Naive thymus-derived CD4-positive, alpha-beta T cell (primary cell): ENCODE results near the gene SPATA16. TPM values are rescaled to one million over a fixed set of nuclear protein-coding genes. Genes with fewer than 3 reads are reported as not detected.

ENCODE experiments used
- ATAC-seq: fragments of 150-1000 bp; cut with Tn5 transposase; 2 replicates; pipeline ENCODE4 v1.10.0; 2021; ENCODE audit warnings: mild to moderate bottlenecking, moderate library complexity
- CTCF ChIA-PET: fragments of 350-600 bp; sonication (Branson Sonifier 250); formaldehyde crosslinking; loops from one replicate; lab custom pipeline; 2021; ENCODE audit warnings: antibody characterized with exemption; lab: Charles Lee
- POLR2A ChIA-PET: fragments of 350-600 bp; sonication (Branson Sonifier 250); formaldehyde crosslinking; loops from one replicate; lab custom pipeline; 2021; ENCODE audit warnings: antibody characterized with exemption, inconsistent platforms; lab: Charles Lee
- DNase-seq, 9 donors: peaks; one replicate each; pipeline versions ENCODE4 v3.0.0 to v3.0.0-alpha.2; 2020 to 2022; ENCODE audit warnings: mixed read lengths in 1 of 9
- H3K27ac ChIP-seq: one replicate; pipeline ENCODE4 v1.7.0; 2013; ENCODE audit warnings: mild to moderate bottlenecking, low read depth, low read length, moderate library complexity
- H3K27me3 ChIP-seq, 2 donors: one replicate each; pipeline ENCODE4 v1.7.0; 2013; ENCODE audit warnings: low read length in 2 of 2, mild to moderate bottlenecking in 2 of 2, moderate library complexity in 2 of 2; ENCODE audit not compliant: control insufficient read depth in 2 of 2, insufficient read depth in 2 of 2
- H3K36me3 ChIP-seq, 3 experiments: 1 replicate in 2 of 3; 2 replicates in 1 of 3; pipeline ENCODE4 v1.7.0; 2013; ENCODE audit warnings: low read length in 3 of 3, mild to moderate bottlenecking in 3 of 3, moderate library complexity in 1 of 3; ENCODE audit not compliant: insufficient read depth in 3 of 3, control insufficient read depth in 2 of 3
- H3K4me1 ChIP-seq, 2 donors: one replicate each; pipeline ENCODE4 v1.7.0; 2013; ENCODE audit warnings: low read length in 2 of 2, mild to moderate bottlenecking in 2 of 2, moderate library complexity in 1 of 2; ENCODE audit not compliant: control insufficient read depth in 2 of 2, insufficient read depth in 2 of 2
- H3K4me3 ChIP-seq: 2 replicates; pipeline ENCODE4 v1.7.0; 2013; ENCODE audit warnings: mild to moderate bottlenecking, low read length
- H3K9me3 ChIP-seq, 3 experiments: 1 replicate in 2 of 3; 2 replicates in 1 of 3; pipeline ENCODE4 v1.7.0; 2013; ENCODE audit warnings: low read length in 3 of 3; ENCODE audit not compliant: control insufficient read depth in 2 of 3
- H3K27ac Mint-ChIP-seq, 9 donors: one replicate each; pipeline ENCODE4 v1.8.0; 2020 to 2022; ENCODE audit warnings: mixed read lengths in 9 of 9, mild to moderate bottlenecking in 8 of 9, moderate library complexity in 5 of 9, inconsistent platforms in 2 of 9
- H3K27me3 Mint-ChIP-seq, 5 donors: one replicate each; pipeline ENCODE4 v1.8.0; 2021 to 2022; ENCODE audit warnings: mixed read lengths in 5 of 5, mild to moderate bottlenecking in 1 of 5
- H3K36me3 Mint-ChIP-seq, 5 donors: one replicate each; pipeline ENCODE4 v1.8.0; 2020 to 2022; ENCODE audit warnings: mixed read lengths in 5 of 5, mild to moderate bottlenecking in 3 of 5, inconsistent platforms in 1 of 5
- H3K4me1 Mint-ChIP-seq, 7 donors: one replicate each; pipeline ENCODE4 v1.8.0; 2020 to 2022; ENCODE audit warnings: mixed read lengths in 7 of 7, mild to moderate bottlenecking in 3 of 7, inconsistent platforms in 1 of 7
- H3K4me3 Mint-ChIP-seq, 10 donors: one replicate each; pipeline ENCODE4 v1.8.0; 2020 to 2022; ENCODE audit warnings: mild to moderate bottlenecking in 10 of 10, mixed read lengths in 10 of 10, moderate library complexity in 6 of 10, inconsistent platforms in 2 of 10
- H3K9me3 Mint-ChIP-seq, 11 donors: one replicate each; pipeline ENCODE4 v1.8.0; 2020 to 2022; ENCODE audit warnings: mixed read lengths in 11 of 11, mild to moderate bottlenecking in 4 of 11, inconsistent platforms in 1 of 11, moderate library complexity in 1 of 11
- intact Hi-C, 2 donors: fragments of 100-400 bp; cut with micrococcal nuclease; formaldehyde crosslinking; loops; one replicate each; pipeline ENCODE4 v1.15.1; 2023
- polyA plus RNA-seq, 2 donors: library from polyadenylated mRNA; unstranded; fragments of 300-500 nt; fragmentation: Illumina TruSeq; gene quantifications; one replicate each; pipeline ENCODE4 v1.2.3, GENCODE V29; 2021
- total RNA-seq, 6 experiments: library from RNA in 5 of 6; stranded (reverse) in 5 of 6; gene quantifications; 1 replicate in 5 of 6; 2 replicates in 1 of 6; pipeline ENCODE4 v1.2.3 and lab custom pipeline; 2021 to 2026

SPATA16 gene
- total and polyA plus RNA-seq, 7 experiments from 2014 or later, result not detected

DNA sequence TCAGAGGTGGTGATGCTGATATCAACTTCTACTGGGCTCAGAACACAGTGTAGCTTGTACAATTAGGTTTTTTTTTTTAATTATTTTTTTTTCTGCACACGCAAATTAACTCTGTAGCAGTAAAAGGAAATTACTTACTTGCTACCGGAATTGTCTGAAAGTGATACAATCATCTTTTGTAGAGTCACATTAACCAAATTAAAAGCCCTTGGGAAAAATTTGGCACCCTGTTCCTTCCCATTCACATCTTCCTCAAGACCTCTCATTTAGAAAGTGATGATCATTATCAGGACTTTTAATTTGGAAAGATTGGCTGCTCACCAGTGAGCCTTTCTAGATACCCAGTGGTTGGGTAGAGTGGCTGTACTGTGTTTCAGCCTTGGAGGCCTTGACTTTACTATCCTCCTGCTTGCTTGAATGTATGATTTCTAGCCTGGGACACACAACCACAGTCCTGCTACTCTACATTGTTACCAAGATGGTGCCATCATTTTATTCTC, 232.2 kb downstream of the SPATA16 start:
- DNase-seq (no peak), ATAC-seq (no peak)
- ChIA-PET POLR2A (no interaction called here), CTCF (no interaction called here)
- Mint-ChIP-seq H3K27me3 (peaks cover 4 to 24% (median 17%) of the 10 kb centered on the region in 5 donors), H3K4me3 (no peak overlapping the region), H3K4me1 (no peaks in the 10 kb centered on the region), H3K36me3 (no peaks in the 10 kb centered on the region), H3K27ac (no peak overlapping the region), H3K9me3 (peaks cover 0 to 12% (median 0%) of the 10 kb centered on the region in 11 donors)
- H3K27me3 ChIP-seq, result no peaks in the 10 kb centered on the region
- H3K9me3 ChIP-seq, result no peaks in the 10 kb centered on the region
- intact Hi-C loops, result no loop called here
- no peaks in the 10 kb centered on the region for H3K36me3 ChIP-seq
- no peaks in the 10 kb centered on the region for H3K4me1 ChIP-seq
- no peak overlapping the region for H3K4me3 ChIP-seq
- no peak overlapping the region for H3K27ac ChIP-seq

DNA sequence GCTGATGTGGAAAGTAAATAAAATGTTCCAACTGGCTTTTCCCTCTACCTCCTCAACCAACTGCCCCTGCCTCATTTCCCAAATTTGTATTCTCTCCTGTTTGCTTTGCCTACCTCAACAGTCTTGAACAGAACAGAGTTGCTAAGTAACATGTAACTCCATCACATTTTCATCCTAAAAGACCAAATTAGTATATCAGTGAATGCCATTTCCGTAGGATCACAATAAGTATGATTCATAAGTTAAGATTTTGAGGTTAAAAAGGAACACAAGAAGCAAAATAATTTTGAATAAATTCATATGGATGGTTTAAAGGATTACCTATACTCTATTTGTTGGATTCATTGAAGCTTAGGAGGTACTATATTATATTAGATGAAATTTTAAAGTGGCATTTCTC, 235.6 kb downstream of the SPATA16 start:
- Histone ChIP-seq H3K4me3 (no peak overlapping the region), H3K27me3 (no peaks in the 10 kb centered on the region), H3K4me1 (no peaks in the 10 kb centered on the region), H3K36me3 (no peaks in the 10 kb centered on the region), H3K9me3 (no peaks in the 10 kb centered on the region), H3K27ac (no peak overlapping the region)
- no peak for DNase-seq
- ChIA-PET CTCF (no interaction called here), POLR2A (no interaction called here)
- no peaks in the 10 kb centered on the region for H3K4me1 Mint-ChIP-seq
- H3K4me3 Mint-ChIP-seq, result no peak overlapping the region
- H3K9me3 Mint-ChIP-seq, result peaks cover 0 to 2% (median 0%) of the 10 kb centered on the region in 11 donors
- no peaks in the 10 kb centered on the region for H3K36me3 Mint-ChIP-seq
- no peak for ATAC-seq
- H3K27ac Mint-ChIP-seq, result no peak overlapping the region
- peaks cover 4 to 10% (median 7%) of the 10 kb centered on the region in 5 donors for H3K27me3 Mint-ChIP-seq
- intact Hi-C loops, result no loop called here

DNA sequence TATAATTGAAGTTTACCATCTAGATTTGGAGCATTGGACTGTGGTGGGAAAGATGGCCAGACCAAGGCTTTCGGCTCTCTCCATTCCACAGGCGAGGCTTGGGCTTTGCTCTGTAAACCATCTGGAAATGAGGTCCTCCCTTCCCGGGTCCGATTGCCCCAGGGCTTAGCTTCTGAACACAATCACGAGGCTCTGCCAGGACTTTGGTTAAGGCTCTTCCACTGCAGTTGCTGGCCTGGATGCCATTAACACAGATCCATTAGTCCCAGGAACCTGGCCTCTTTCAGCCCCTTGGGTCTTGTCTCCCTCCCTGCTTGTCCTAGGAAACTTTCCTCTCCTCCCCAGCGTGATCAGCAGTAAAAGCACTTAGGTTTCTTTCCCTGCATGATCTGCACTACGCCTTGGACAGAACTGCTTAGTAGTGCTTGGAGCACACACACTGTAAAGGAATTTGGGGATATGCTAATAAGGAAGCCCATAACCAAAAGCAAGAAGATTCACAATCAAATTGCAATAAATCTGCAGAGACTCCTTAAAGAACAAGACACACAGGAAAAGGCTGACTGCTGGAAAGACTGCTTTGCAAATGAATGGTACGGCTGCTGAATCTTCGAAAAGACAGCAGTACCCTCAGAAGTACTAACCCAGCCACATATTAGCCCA, 236.2 kb downstream of the SPATA16 start:
- H3K4me1 ChIP-seq, result no peaks in the 10 kb centered on the region
- Mint-ChIP-seq H3K36me3 (no peaks in the 10 kb centered on the region), H3K9me3 (peaks cover 0 to 2% (median 0%) of the 10 kb centered on the region in 11 donors), H3K4me1 (no peaks in the 10 kb centered on the region), H3K27ac (no peak overlapping the region), H3K27me3 (peaks cover 4 to 10% (median 7%) of the 10 kb centered on the region in 5 donors), H3K4me3 (no peak overlapping the region)
- intact Hi-C loops, result no loop called here
- ChIA-PET CTCF (no interaction called here), POLR2A (no interaction called here)
- no peak for DNase-seq
- no peak overlapping the region for H3K27ac ChIP-seq
- no peaks in the 10 kb centered on the region for H3K9me3 ChIP-seq
- H3K36me3 ChIP-seq, result no peaks in the 10 kb centered on the region
- H3K27me3 ChIP-seq, result no peaks in the 10 kb centered on the region
- H3K4me3 ChIP-seq, result no peak overlapping the region
- no peak for ATAC-seq

DNA sequence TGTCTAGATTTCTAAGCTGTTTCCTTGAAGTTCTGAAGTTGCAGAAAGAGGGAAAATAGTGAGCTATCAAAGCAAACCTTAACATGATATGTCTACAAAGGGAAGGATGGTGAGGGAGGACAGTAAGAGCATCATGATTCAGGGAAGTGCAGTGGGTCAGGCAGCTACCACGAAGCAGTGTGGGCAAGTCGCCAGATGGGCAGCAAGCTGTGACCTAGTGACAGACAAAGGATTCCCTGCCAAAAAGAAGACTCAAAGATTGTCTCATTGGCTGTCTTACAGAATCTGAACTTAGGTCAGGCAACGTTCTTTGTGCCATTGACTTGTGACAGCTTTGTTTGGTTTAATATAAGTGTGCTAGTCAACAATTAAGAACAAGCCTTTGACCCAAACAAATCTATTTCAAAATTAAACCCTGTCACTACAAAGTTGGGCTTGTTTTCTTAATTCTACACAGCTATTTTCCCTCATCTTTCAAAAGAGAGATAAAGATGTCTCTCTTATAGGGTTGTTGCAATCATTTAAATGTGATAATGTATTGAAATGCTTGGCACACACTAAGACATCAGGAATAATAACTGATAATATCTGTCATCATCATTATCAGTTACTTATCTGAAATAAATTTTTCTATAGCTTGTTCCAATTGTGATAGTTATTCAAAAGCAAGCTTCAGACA, 237.3 kb downstream of the SPATA16 start:
- H3K9me3 ChIP-seq, result no peaks in the 10 kb centered on the region
- ATAC-seq, result no peak
- DNase-seq, result no peak
- no peaks in the 10 kb centered on the region for H3K4me1 ChIP-seq
- H3K36me3 ChIP-seq, result no peaks in the 10 kb centered on the region
- Mint-ChIP-seq H3K4me1 (no peaks in the 10 kb centered on the region), H3K27ac (no peak overlapping the region), H3K27me3 (peaks cover 4 to 10% (median 7%) of the 10 kb centered on the region in 5 donors), H3K4me3 (no peak overlapping the region), H3K36me3 (no peaks in the 10 kb centered on the region), H3K9me3 (peaks cover 0 to 6% (median 0%) of the 10 kb centered on the region in 11 donors)
- H3K4me3 ChIP-seq, result no peak overlapping the region
- ChIA-PET POLR2A (no interaction called here), CTCF (no interaction called here)
- intact Hi-C loops, result no loop called here
- no peak overlapping the region for H3K27ac ChIP-seq
- no peaks in the 10 kb centered on the region for H3K27me3 ChIP-seq

DNA sequence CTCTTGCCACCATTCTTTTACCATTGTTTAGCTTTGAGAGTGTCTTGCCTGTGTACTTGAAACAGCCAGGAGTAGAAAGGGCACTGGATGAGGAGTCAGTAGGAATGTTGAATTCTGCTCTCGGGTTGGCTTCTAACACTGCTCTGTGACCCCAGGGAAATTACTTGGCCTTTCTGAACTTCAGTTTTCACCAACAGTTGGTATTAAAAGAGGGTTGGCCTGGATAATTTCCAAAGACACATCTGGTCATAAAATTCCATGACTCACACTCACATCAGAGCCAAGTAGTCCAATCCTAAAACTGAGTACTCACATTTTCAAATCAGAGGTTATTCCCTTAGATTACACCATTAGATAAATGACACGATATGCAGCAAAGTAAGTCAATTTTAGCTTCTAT, 248.9 kb downstream of the SPATA16 start:
- no peak overlapping the region for H3K27ac ChIP-seq
- H3K27me3 ChIP-seq, result no peaks in the 10 kb centered on the region
- no peak overlapping the region for H3K4me3 ChIP-seq
- ChIA-PET CTCF (no interaction called here), POLR2A (no interaction called here)
- ATAC-seq (no peak), DNase-seq (no peak)
- H3K9me3 Mint-ChIP-seq, result peaks cover 0 to 4% (median 0%) of the 10 kb centered on the region in 11 donors
- intact Hi-C loops, result no loop called here
- no peaks in the 10 kb centered on the region for H3K9me3 ChIP-seq
- H3K4me1 Mint-ChIP-seq, result no peaks in the 10 kb centered on the region
- H3K4me1 ChIP-seq, result no peaks in the 10 kb centered on the region
- H3K4me3 Mint-ChIP-seq, result no peak overlapping the region
- H3K27me3 Mint-ChIP-seq, result peaks cover 0 to 14% (median 9%) of the 10 kb centered on the region in 5 donors
- H3K36me3 ChIP-seq, result no peaks in the 10 kb centered on the region
- H3K27ac Mint-ChIP-seq, result no peak overlapping the region
- H3K36me3 Mint-ChIP-seq, result no peaks in the 10 kb centered on the region

DNA sequence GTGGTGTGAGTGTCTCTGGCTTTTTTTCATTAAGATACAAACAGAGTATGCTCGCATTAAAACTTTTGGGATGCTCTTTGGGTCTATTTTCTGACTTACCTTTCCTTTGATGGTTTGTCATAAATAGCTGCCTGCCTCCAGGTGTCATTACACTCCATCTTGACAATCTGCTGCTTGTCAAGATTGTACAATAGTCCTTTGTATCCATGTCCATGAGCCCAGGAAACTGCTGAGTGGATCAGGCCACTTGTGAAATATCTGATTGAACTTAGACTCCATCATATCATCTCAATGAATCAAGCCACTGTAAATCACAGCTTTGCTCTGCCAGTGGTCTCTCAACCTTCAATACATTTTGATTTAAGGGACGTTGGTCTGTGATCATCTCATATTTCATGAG, 255.3 kb downstream of the SPATA16 start:
- no peak for DNase-seq
- Mint-ChIP-seq H3K36me3 (no peaks in the 10 kb centered on the region), H3K27ac (no peak overlapping the region), H3K4me3 (no peak overlapping the region), H3K9me3 (peaks cover 4 to 15% (median 7%) of the 10 kb centered on the region in 11 donors), H3K4me1 (no peaks in the 10 kb centered on the region), H3K27me3 (peaks cover 0 to 10% (median 0%) of the 10 kb centered on the region in 5 donors)
- ATAC-seq, result no peak
- intact Hi-C loops, result no loop called here
- Histone ChIP-seq H3K36me3 (no peaks in the 10 kb centered on the region), H3K9me3 (no peaks in the 10 kb centered on the region), H3K4me1 (no peaks in the 10 kb centered on the region), H3K4me3 (no peak overlapping the region), H3K27ac (no peak overlapping the region), H3K27me3 (no peaks in the 10 kb centered on the region)
- ChIA-PET CTCF (no interaction called here), POLR2A (no interaction called here)
